AG04450 (cell line): ENCODE measurements around the gene ST7. TPM values are rescaled to one million over a fixed set of nuclear protein-coding genes. Genes with fewer than 3 reads are reported as not detected.

ENCODE experiments used
- CTCF ChIA-PET: fragments of 300-600, 350-600 bp; formaldehyde crosslinking; extraction: SDS; loops from one replicate; lab custom pipeline; 2022; ENCODE audit warnings: antibody characterized with exemption, inconsistent platforms; lab: Charles Lee
- POLR2A ChIA-PET: fragments of 350-600 bp; formaldehyde crosslinking; extraction: SDS; loops from one replicate; lab custom pipeline; 2021; ENCODE audit warnings: antibody characterized with exemption, inconsistent platforms; lab: Yijun Ruan, JAX
- DNase-seq: peaks from one replicate; pipeline ENCODE4 v3.0.0-alpha.2; 2011; ENCODE audit warnings: low read depth, low spot score
- H3K27ac ChIP-seq: one replicate; pipeline ENCODE4 v1.5.1; 2012; ENCODE audit warnings: low read depth, low read length, control low read depth
- H3K27me3 ChIP-seq: one replicate; pipeline ENCODE4 v1.6.0; 2012; ENCODE audit warnings: low read length; ENCODE audit not compliant: control insufficient read depth, insufficient read depth
- H3K4me3 ChIP-seq: 2 replicates; pipeline ENCODE4 v1.5.1; 2011; ENCODE audit warnings: mild to moderate bottlenecking, low read depth, low read length, control low read depth
- H3K9me3 ChIP-seq: 2 replicates; pipeline ENCODE4 v1.5.1; 2012; ENCODE audit warnings: low read length; ENCODE audit not compliant: control insufficient read depth, insufficient read depth
- CTCF ChIP-seq: IDR thresholded peaks from 2 replicates; pipeline ENCODE4 v1.5.1; 2011; ENCODE audit warnings: low read depth, low read length, control low read depth, inconsistent platforms
- polyA plus RNA-seq: library from polyadenylated mRNA; depleted of rRNA; stranded (reverse); fragments of >200 nt; gene quantifications from 2 replicates; pipeline ENCODE4 v1.2.3, GENCODE V29; 2011

Gene ST7
- polyA plus RNA-seq, 1 experiment: 34.5 TPM

- POLR2A ChIA-PET: interaction anchor here (1.0 kb wide), 1 partner anchor 121 kb away, joined by 3 read pairs; no protein-coding TSS in a partner anchor
- no peaks in the 10 kb centered on the region for H3K9me3 ChIP-seq
These were observed 144.6 kb downstream of the ST7 start for GRCh38 chr7:117097860-117098259.

GRCh38 chr7:117098457-117098856 is 145.2 kb downstream of the ST7 start:
- H3K27me3 ChIP-seq: no peaks in the 10 kb centered on the region
- ChIA-PET CTCF (interaction anchor here (0.5 to 1.7 kb wide), 4 partner anchors 29 to 166 kb away, joined by 3 to 7 read pairs (median 5); no protein-coding TSS in a partner anchor), POLR2A (interaction anchor here (1.0 kb wide), 1 partner anchor 121 kb away, joined by 3 read pairs; no protein-coding TSS in a partner anchor)
- no peaks in the 10 kb centered on the region for H3K9me3 ChIP-seq
- peak; percentile 95 for DNase-seq
- H3K27ac ChIP-seq: peak overlapping the region; percentile 92
- no peak overlapping the region for H3K4me3 ChIP-seq
- no peak for TF ChIP-seq CTCF

More at GRCh38 chr7:117097860-117098259, 144.6 kb downstream of the ST7 start:
- no peak for DNase-seq
- CTCF ChIA-PET: interaction anchor here (0.9 to 1.7 kb wide), 3 partner anchors 9 to 113 kb away, joined by 3 to 6 read pairs (median 3); no protein-coding TSS in a partner anchor
- Histone ChIP-seq H3K27me3 (no peaks in the 10 kb centered on the region), H3K27ac (peak overlapping the region; percentile 92), H3K4me3 (no peak overlapping the region)
- no peak for TF ChIP-seq CTCF

GRCh38 chr7:117101026-117101425 is 147.7 kb downstream of the ST7 start:
- Histone ChIP-seq H3K9me3 (no peaks in the 10 kb centered on the region), H3K4me3 (no peak overlapping the region), H3K27me3 (no peaks in the 10 kb centered on the region), H3K27ac (no peak overlapping the region)
- POLR2A ChIA-PET: no interaction called here
- no peak for TF ChIP-seq CTCF
- DNase-seq: no peak
- CTCF ChIA-PET: interaction anchor here (0.7 to 2.4 kb wide), 3 partner anchors 27 to 130 kb away, joined by 3 to 9 read pairs (median 3); no protein-coding TSS in a partner anchor

GRCh38 chr7:117110480-117111315 is 157.4 kb downstream of the ST7 start:
- POLR2A ChIA-PET: no interaction called here

More at GRCh38 chr7:117110480-117111315, 157.4 kb downstream of the ST7 start:
- DNase-seq: no peak
- Histone ChIP-seq H3K9me3 (no peaks in the 10 kb centered on the region), H3K27ac (no peak overlapping the region), H3K4me3 (no peak overlapping the region), H3K27me3 (no peaks in the 10 kb centered on the region)
- CTCF ChIA-PET: interaction anchor here (0.9 to 1.0 kb wide), 2 partner anchors 10 to 182 kb away, joined by 3 to 6 read pairs; no protein-coding TSS in a partner anchor
- no peak for TF ChIP-seq CTCF
